Mucosa of stomach (tissue), 1 donor: Measurements from ENCODE around the gene DCP2.

Source experiments
- H3K27me3 ChIP-seq: one replicate; pipeline ENCODE4 v1.7.0; 2013; ENCODE audit warnings: mild to moderate bottlenecking, low read length; ENCODE audit not compliant: control insufficient read depth, insufficient read depth
- H3K36me3 ChIP-seq: one replicate; pipeline ENCODE4 v1.7.0; 2013; ENCODE audit warnings: low read length; ENCODE audit not compliant: control insufficient read depth, insufficient read depth
- H3K4me1 ChIP-seq: one replicate; pipeline ENCODE4 v1.7.0; 2013; ENCODE audit warnings: mild to moderate bottlenecking, low read length; ENCODE audit not compliant: control insufficient read depth, insufficient read depth
- H3K4me3 ChIP-seq: one replicate; pipeline ENCODE4 v1.7.0; 2013; ENCODE audit warnings: low read length
- H3K9ac ChIP-seq: one replicate; pipeline ENCODE4 v1.7.0; 2013; ENCODE audit warnings: mild to moderate bottlenecking, low read length, moderate library complexity
- H3K9me3 ChIP-seq: one replicate; pipeline ENCODE4 v1.7.0; 2013; ENCODE audit warnings: mild to moderate bottlenecking, low read length, moderate library complexity; ENCODE audit not compliant: control insufficient read depth
- donor health status: Pancreatic carcinoma.

Gene DCP2

GRCh38 chr5:113042491-113043243 is 66.1 kb downstream of the DCP2 start:
- H3K36me3 ChIP-seq, result no peaks in the 10 kb centered on the region
- H3K9me3 ChIP-seq, result no peaks in the 10 kb centered on the region
- no peaks in the 10 kb centered on the region for H3K27me3 ChIP-seq
- peaks cover 15% of the 10 kb centered on the region for H3K4me1 ChIP-seq
- H3K9ac ChIP-seq, result no peak overlapping the region
- no peak overlapping the region for H3K4me3 ChIP-seq

DNA sequence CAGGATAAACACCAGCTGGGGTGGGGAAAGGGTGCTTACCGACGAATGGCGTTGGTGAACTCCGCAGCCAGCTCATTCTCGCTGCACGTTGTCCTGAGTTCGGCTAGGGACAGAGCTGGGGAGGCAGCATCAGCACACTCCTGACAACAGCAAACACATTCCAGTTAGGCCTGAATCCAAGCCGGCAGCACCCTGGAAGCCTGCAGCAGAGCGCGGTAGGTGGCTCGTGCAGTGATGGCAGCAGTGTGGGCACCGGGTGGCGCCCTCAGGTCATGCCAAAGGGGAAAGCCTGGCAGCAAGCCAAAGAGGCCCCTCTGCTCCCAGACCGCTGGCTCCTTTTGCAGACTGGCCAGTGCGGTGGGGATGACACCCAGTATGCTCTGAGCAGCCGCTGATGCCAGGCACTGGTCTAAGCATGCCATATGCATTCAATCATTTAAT is 66.9 kb downstream of the DCP2 start:
- H3K27me3 ChIP-seq, result no peaks in the 10 kb centered on the region
- peaks cover 15% of the 10 kb centered on the region for H3K4me1 ChIP-seq
- no peaks in the 10 kb centered on the region for H3K36me3 ChIP-seq
- no peaks in the 10 kb centered on the region for H3K9me3 ChIP-seq
- no peak overlapping the region for H3K4me3 ChIP-seq
- no peak overlapping the region for H3K9ac ChIP-seq

- no peaks in the 10 kb centered on the region for H3K36me3 ChIP-seq
These were observed 68.3 kb downstream of the DCP2 start for GRCh38 chr5:113044776-113045465.

GRCh38 chr5:113047234-113047633 is 70.6 kb downstream of the DCP2 start:
- H3K4me1 ChIP-seq, result peaks cover 15% of the 10 kb centered on the region
- no peaks in the 10 kb centered on the region for H3K9me3 ChIP-seq
- H3K9ac ChIP-seq, result no peak overlapping the region
- H3K4me3 ChIP-seq, result no peak overlapping the region
- H3K36me3 ChIP-seq, result no peaks in the 10 kb centered on the region
- no peaks in the 10 kb centered on the region for H3K27me3 ChIP-seq

More at GRCh38 chr5:113044776-113045465, 68.3 kb downstream of the DCP2 start:
- no peaks in the 10 kb centered on the region for H3K27me3 ChIP-seq
- H3K4me3 ChIP-seq, result no peak overlapping the region
- no peak overlapping the region for H3K9ac ChIP-seq
- no peaks in the 10 kb centered on the region for H3K9me3 ChIP-seq
- peaks cover 15% of the 10 kb centered on the region for H3K4me1 ChIP-seq

DNA sequence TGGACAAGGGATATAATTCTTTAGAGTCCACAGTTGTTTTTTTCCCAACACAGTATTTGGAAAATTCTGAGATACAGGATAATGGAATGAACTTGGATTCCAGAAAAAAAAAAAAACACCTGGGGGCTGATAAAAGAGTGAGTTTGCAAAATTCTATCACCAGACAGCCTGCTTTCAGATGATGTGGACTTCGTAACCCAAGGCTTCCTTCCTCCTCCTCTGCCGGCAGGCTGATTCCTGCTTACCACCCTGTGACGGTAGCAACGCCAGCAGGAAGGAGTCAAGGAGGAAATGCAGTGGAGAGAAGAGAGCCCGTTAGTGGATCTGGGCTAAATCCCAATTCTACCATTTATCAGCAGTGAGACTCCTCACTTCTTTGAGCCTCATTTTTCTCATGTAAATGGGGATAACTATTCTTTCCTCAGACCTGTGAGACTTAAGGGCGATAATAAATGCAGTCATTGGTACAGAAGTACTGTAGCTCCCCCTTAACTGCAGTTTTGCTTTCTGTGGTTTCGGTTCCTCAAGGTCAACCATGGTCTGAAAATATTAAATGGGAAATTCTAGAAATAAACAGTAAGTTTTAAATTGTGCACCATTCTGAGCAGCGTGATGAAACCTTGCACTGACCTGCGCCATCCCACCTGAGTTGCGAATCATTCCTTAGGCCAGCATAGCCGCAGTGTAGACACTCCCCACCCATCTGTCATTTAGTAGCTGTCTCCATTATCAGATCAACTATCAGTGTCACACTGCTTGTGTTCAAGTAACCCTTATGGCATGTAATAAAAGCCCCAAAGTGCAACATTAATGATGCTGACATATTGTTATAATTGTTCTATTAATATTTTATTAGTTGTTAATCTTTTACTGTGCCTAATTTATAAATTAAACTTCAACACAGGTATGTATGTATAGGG is 71.4 kb downstream of the DCP2 start:
- Histone ChIP-seq H3K4me1 (peaks cover 15% of the 10 kb centered on the region), H3K4me3 (no peak overlapping the region), H3K27me3 (no peaks in the 10 kb centered on the region), H3K9ac (no peak overlapping the region), H3K36me3 (no peaks in the 10 kb centered on the region), H3K9me3 (no peaks in the 10 kb centered on the region)

DNA sequence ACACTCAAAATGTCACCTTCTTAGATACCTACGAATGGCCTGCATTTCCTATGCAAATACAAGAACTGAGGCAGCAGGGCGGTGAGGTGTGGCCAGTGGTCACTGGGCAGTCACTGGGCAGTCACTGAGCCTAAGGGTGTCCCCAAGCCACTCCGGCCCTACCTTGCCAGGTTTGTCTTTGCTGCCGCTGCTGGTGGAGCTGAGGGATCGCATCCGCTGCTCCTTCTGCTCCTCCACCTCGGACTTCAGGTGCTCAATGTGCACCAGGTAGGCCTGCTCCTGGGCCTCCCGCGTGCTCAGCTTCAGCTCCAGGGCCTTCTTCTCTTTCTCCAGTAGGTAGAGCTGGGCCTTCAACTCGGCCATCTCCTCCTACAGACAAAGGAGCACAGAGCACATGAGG is 72.3 kb downstream of the DCP2 start:
- Histone ChIP-seq H3K27me3 (no peaks in the 10 kb centered on the region), H3K4me3 (no peak overlapping the region), H3K9me3 (no peaks in the 10 kb centered on the region), H3K9ac (no peak overlapping the region), H3K4me1 (peaks cover 15% of the 10 kb centered on the region), H3K36me3 (no peaks in the 10 kb centered on the region)

GRCh38 chr5:113050721-113051382 is 74.3 kb downstream of the DCP2 start:
- Histone ChIP-seq H3K9me3 (no peaks in the 10 kb centered on the region), H3K4me1 (peaks cover 15% of the 10 kb centered on the region), H3K27me3 (no peaks in the 10 kb centered on the region), H3K4me3 (no peak overlapping the region), H3K9ac (no peak overlapping the region), H3K36me3 (no peaks in the 10 kb centered on the region)

DNA sequence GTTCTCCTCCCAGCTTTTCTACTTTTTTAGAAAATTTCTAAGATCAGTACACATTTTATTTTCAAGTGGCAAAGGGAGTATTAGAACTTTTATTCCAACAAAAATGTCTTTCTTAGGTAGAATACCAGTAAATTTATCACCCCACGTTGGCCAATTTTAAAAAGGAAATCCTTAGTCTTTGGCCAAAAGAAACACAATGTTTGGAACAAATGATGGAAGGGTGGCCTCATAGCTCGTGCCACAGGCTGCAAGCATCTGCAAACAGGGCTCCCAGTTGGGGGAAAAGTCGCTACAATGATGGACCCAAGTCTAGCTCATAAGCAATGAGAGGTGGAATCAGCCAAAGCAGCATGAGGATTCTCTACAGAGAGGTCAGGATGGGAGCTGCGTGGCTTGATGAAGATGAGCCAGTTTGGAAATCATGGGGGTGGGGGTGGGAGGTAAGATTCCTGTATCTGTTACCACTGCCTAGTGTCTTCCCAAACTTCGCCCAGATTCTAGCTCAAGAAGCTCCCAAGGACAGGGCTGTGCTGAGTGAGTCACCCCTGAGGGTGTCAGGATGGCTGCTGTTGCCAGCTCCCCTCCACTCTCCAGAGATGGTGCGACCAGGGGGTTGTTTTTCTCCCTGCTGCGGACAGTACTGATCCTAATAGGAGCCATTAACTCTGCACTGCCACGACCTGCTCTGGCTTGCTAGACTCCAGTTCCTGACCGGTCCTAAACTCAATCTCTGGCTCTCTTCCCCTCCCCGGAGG is 75.6 kb downstream of the DCP2 start:
- no peaks in the 10 kb centered on the region for H3K9me3 ChIP-seq
- H3K36me3 ChIP-seq, result no peaks in the 10 kb centered on the region
- H3K4me3 ChIP-seq, result no peak overlapping the region
- H3K27me3 ChIP-seq, result no peaks in the 10 kb centered on the region
- peaks cover 3% of the 10 kb centered on the region for H3K4me1 ChIP-seq
- H3K9ac ChIP-seq, result no peak overlapping the region

GRCh38 chr5:113053511-113053995 is 77.0 kb downstream of the DCP2 start:
- no peaks in the 10 kb centered on the region for H3K36me3 ChIP-seq

GRCh38 chr5:113054899-113055298 is 78.3 kb downstream of the DCP2 start:
- Histone ChIP-seq H3K4me1 (no peaks in the 10 kb centered on the region), H3K27me3 (no peaks in the 10 kb centered on the region), H3K9ac (no peak overlapping the region), H3K36me3 (no peaks in the 10 kb centered on the region), H3K9me3 (no peaks in the 10 kb centered on the region), H3K4me3 (no peak overlapping the region)

More at GRCh38 chr5:113053511-113053995, 77.0 kb downstream of the DCP2 start:
- H3K4me1 ChIP-seq, result no peaks in the 10 kb centered on the region
- H3K9ac ChIP-seq, result no peak overlapping the region
- no peaks in the 10 kb centered on the region for H3K27me3 ChIP-seq
- H3K4me3 ChIP-seq, result no peak overlapping the region
- no peaks in the 10 kb centered on the region for H3K9me3 ChIP-seq

DNA sequence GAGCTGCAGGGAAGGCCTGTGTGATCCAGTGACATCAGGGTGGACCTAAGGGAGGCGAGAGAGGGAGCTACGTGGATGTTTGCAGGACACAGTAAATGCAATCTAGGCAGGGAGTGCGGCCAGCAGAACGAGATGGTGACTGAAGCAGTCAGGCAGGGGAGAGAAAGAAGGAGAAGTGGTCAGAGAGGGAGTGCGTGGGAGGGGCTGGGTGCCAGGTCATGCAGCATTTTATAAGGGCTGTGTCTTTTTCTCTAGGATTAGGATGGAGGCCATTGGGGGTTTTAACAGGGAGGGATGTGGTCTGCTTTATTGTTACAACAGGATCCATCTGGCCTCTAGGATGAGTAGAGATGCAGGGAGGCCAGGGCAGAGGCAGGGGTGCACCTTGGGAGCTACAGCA is 80.4 kb downstream of the DCP2 start:
- Histone ChIP-seq H3K9ac (no peak overlapping the region), H3K36me3 (no peaks in the 10 kb centered on the region), H3K4me1 (no peaks in the 10 kb centered on the region), H3K9me3 (no peaks in the 10 kb centered on the region), H3K4me3 (no peak overlapping the region), H3K27me3 (no peaks in the 10 kb centered on the region)
